ENCODE data around the gene ARID4A.
"Not testable (repeated sequence)": the region's sequence is repeated elsewhere in the genome, so short reads cannot be mapped to it uniquely, and the experiment has no call there.

DNA sequence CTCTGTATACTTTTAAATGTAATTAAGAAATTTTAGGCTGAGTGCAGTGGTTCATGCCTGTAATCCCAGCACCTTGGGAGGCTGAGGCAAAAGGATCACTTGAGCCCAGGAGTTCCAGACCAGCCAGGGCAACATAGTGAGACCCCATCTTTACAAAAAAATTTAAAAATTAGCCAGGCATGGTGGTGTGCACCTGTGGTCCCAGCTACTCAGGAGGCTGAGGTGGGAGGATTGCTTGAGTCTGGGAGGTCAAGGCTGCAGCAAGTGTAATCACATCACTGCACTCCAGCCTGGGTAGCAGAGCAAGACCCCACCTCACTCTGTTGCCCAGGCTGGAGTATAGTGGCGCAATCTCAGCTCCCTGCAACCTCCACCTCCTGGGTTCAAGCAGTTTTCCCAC is 63.9 kb downstream of the ARID4A start:
- not testable (repeated sequence) for TF ChIP-seq CTCF, POLR2A (IDR thresholded peaks at IDR 0.05)

All from heart left ventricle (tissue), 13 donors.